Erythroblast (primary cell): ENCODE data around the gene SUZ12.

Source experiments
- GATA1 ChIP-seq: IDR thresholded peaks from 2 replicates; pipeline ENCODE4 v1.6.1; 2011; ENCODE audit warnings: low read depth, mild to moderate bottlenecking, control low read depth, low read length, moderate library complexity
- POLR2A ChIP-seq: IDR thresholded peaks from 2 replicates; pipeline ENCODE4 v1.6.1; 2011; ENCODE audit warnings: mild to moderate bottlenecking, low read length

GRCh38 chr17:31931756-31932155 is 5.1 kb upstream of the SUZ12 start:
- no peak for TF ChIP-seq POLR2A
- no peak for TF ChIP-seq GATA1
